Hepatocyte (in vitro differentiated cells): ENCODE data around the gene PSEN1. TPM values are rescaled to one million over a fixed set of nuclear protein-coding genes. Genes with fewer than 3 reads are reported as not detected.

Experiments
- DNase-seq: peaks from one replicate; pipeline ENCODE4 v3.0.0-alpha.2; 2016; ENCODE audit warnings: low spot score
- H2AFZ ChIP-seq: fragments of 200-600 bp; sonication (generic); 2 replicates; pipeline ENCODE4 v1.6.0; 2016; ENCODE audit warnings: antibody characterized with exemption, mild to moderate bottlenecking
- H3K27ac ChIP-seq: fragments of 200-600 bp; sonication (generic); 2 replicates; pipeline ENCODE4 v1.5.1; 2016; ENCODE audit warnings: mild to moderate bottlenecking
- H3K27me3 ChIP-seq: fragments of 200-600 bp; sonication (generic); 2 replicates; pipeline ENCODE4 v1.6.1; 2016
- H3K36me3 ChIP-seq: fragments of 200-600 bp; sonication (generic); replicated peaks from 2 replicates; pipeline ENCODE4 v1.5.1; 2016; ENCODE audit warnings: low read depth; ENCODE audit not compliant: insufficient read depth
- H3K4me1 ChIP-seq: fragments of 200-600 bp; sonication (generic); 2 replicates; pipeline ENCODE4 v1.5.1; 2016; ENCODE audit warnings: mild to moderate bottlenecking, moderate library complexity; ENCODE audit not compliant: insufficient read depth
- H3K4me2 ChIP-seq: fragments of 200-600 bp; sonication (generic); 2 replicates; pipeline ENCODE4 v1.6.0; 2016
- H3K4me3 ChIP-seq: fragments of 200-600 bp; sonication (generic); 2 replicates; pipeline ENCODE4 v1.5.1; 2016; ENCODE audit warnings: mild to moderate bottlenecking
- H3K79me2 ChIP-seq: fragments of 200-600 bp; sonication (generic); 2 replicates; pipeline ENCODE4 v1.6.0; 2017; ENCODE audit warnings: mild to moderate bottlenecking
- H3K9me2 ChIP-seq: fragments of 200-600 bp; sonication (generic); replicated peaks from 2 replicates; pipeline ENCODE4 v1.6.0; 2017; ENCODE audit warnings: mild to moderate bottlenecking; ENCODE audit not compliant: insufficient read depth
- H3K9me3 ChIP-seq: fragments of 200-600 bp; sonication (generic); 2 replicates; pipeline ENCODE4 v1.5.1; 2016; ENCODE audit warnings: low read depth, mild to moderate bottlenecking
- H4K20me1 ChIP-seq: fragments of 200-600 bp; sonication (generic); 2 replicates; pipeline ENCODE4 v1.6.0; 2016; ENCODE audit warnings: mild to moderate bottlenecking; ENCODE audit not compliant: insufficient read depth, poor library complexity, severe bottlenecking
- EZH2 ChIP-seq: fragments of 200-600 bp; sonication (generic); IDR thresholded peaks from 2 replicates; pipeline ENCODE4 v1.6.1; 2016; ENCODE audit warnings: antibody characterized with exemption, mild to moderate bottlenecking, borderline replicate concordance
- EZH2phosphoT487 ChIP-seq: fragments of 200-600 bp; sonication (generic); IDR thresholded peaks from one replicate; pipeline ENCODE4 v1.6.1; 2018; ENCODE audit warnings: antibody characterized with exemption, mild to moderate bottlenecking, low read depth, moderate library complexity; ENCODE audit not compliant: unreplicated experiment, severe bottlenecking
- WGBS: methylation state at CpG from one replicate; pipeline ENCODE4 v1.1.6; 2016; ENCODE audit warnings: low lambda C conversion rate; ENCODE audit errors: missing lambda C conversion rate; 5-methylcytosine and 5-hydroxymethylcytosine counted together
- polyA plus RNA-seq: library from polyadenylated mRNA; unstranded; fragments of >200 nt; fragmentation: Nextera tagmentation; extraction: Ambion mirVana; gene quantifications from 2 replicates; pipeline ENCODE4 v1.2.1, GENCODE V29; 2016
- total RNA-seq: library from RNA; depleted of rRNA; stranded (reverse); fragments of >200 nt; gene quantifications from 2 replicates; pipeline ENCODE4 v1.2.3, GENCODE V29; 2014
- TF ChIP-seq, protein P1 (sequence below): fragments of 200-600 bp; sonication (generic); IDR thresholded peaks from 2 replicates; pipeline ENCODE4 v1.5.1; 2016; ENCODE audit warnings: antibody characterized with exemption, mild to moderate bottlenecking; ENCODE audit not compliant: poor library complexity

The PSEN1 gene
- total and polyA plus RNA-seq, 2 experiments from 2014 or later, result 65.6 to 71.6 TPM

DNA sequence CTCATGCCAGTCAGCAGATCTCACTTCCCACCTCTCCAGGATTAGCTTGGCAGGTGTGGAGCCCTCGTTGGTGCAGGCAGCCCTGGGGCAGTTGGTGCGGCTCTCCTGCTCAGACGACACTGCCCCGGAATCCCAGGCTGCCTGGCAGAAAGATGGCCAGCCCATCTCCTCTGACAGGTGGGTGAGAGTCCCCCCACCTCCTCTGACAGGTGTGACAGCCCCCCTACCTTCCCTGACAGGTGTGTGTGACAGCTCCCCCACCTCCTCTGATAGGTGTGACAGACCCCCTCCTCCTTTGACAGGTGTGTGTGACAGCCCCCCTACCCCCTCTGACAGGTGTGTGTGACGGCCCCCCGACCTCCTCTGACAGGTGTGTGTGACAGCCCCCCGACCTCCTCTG, 127.3 kb downstream of the PSEN1 start:
- H3K27me3 ChIP-seq, result no peaks in the 10 kb centered on the region
- H3K9me2 ChIP-seq, result no peaks in the 10 kb centered on the region
- TF ChIP-seq EZH2, result no peak
- TF ChIP-seq, protein P1, sequence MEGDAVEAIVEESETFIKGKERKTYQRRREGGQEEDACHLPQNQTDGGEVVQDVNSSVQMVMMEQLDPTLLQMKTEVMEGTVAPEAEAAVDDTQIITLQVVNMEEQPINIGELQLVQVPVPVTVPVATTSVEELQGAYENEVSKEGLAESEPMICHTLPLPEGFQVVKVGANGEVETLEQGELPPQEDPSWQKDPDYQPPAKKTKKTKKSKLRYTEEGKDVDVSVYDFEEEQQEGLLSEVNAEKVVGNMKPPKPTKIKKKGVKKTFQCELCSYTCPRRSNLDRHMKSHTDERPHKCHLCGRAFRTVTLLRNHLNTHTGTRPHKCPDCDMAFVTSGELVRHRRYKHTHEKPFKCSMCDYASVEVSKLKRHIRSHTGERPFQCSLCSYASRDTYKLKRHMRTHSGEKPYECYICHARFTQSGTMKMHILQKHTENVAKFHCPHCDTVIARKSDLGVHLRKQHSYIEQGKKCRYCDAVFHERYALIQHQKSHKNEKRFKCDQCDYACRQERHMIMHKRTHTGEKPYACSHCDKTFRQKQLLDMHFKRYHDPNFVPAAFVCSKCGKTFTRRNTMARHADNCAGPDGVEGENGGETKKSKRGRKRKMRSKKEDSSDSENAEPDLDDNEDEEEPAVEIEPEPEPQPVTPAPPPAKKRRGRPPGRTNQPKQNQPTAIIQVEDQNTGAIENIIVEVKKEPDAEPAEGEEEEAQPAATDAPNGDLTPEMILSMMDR, result no peak
- TF ChIP-seq EZH2phosphoT487, result no peak
- WGBS, result 89% methylated on average over 7 of the region's 7 CpGs
- H3K4me1 ChIP-seq, result no peaks in the 10 kb centered on the region
- no peaks in the 10 kb centered on the region for H4K20me1 ChIP-seq
- no peak for DNase-seq
- H3K9me3 ChIP-seq, result no peaks in the 10 kb centered on the region
- no peak overlapping the region for H3K27ac ChIP-seq
- H3K36me3 ChIP-seq, result no peaks in the 10 kb centered on the region
- no peaks in the 10 kb centered on the region for H3K79me2 ChIP-seq
- H2AFZ ChIP-seq, result no peak overlapping the region
- no peak overlapping the region for H3K4me3 ChIP-seq
- no peak overlapping the region for H3K4me2 ChIP-seq

DNA sequence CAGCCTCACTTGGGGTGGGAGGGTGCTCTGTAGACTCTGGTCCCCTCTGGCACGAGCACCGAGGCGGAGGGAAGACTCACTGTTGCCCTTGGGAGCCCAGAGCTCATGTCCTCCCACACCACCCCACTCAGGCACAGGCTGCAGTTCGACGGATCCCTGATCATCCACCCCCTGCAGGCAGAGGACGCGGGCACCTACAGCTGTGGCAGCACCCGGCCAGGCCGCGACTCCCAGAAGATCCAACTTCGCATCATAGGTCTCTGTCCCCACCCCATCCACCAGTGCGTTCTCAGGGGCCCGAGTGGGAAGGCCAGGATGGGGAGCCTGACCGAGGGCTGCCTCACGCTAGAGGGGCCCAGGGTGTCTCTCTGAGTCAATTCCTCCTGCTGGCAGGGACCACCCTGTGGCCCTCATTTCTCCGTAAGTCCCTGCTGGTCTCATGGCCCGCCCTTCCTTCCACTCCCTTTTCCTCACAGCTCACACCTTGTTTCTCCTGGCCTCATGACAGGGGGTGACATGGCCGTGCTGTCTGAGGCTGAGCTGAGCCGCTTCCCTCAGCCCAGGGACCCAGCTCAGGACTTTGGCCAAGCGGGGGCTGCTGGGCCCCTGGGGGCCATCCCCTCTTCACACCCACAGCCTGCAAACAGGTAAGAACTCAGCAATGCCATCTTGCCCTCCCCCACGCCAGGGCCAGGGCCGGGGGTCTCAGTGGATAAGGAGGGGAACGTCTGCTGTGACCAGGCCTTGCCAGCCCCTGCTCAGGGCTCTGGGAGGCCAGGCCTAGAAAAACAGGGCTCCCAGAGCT, 128.0 kb downstream of the PSEN1 start:
- Histone ChIP-seq H3K9me2 (no peaks in the 10 kb centered on the region), H3K27ac (no peak overlapping the region), H3K4me2 (no peak overlapping the region), H2AFZ (no peak overlapping the region), H3K79me2 (no peaks in the 10 kb centered on the region), H3K27me3 (no peaks in the 10 kb centered on the region), H4K20me1 (no peaks in the 10 kb centered on the region), H3K4me1 (no peaks in the 10 kb centered on the region), H3K9me3 (no peaks in the 10 kb centered on the region), H3K4me3 (no peak overlapping the region), H3K36me3 (no peaks in the 10 kb centered on the region)
- WGBS, result 93% methylated on average over 23 of the region's 23 CpGs
- TF ChIP-seq, protein P1, result no peak
- TF ChIP-seq EZH2 (no peak), EZH2phosphoT487 (no peak)
- no peak for DNase-seq

DNA sequence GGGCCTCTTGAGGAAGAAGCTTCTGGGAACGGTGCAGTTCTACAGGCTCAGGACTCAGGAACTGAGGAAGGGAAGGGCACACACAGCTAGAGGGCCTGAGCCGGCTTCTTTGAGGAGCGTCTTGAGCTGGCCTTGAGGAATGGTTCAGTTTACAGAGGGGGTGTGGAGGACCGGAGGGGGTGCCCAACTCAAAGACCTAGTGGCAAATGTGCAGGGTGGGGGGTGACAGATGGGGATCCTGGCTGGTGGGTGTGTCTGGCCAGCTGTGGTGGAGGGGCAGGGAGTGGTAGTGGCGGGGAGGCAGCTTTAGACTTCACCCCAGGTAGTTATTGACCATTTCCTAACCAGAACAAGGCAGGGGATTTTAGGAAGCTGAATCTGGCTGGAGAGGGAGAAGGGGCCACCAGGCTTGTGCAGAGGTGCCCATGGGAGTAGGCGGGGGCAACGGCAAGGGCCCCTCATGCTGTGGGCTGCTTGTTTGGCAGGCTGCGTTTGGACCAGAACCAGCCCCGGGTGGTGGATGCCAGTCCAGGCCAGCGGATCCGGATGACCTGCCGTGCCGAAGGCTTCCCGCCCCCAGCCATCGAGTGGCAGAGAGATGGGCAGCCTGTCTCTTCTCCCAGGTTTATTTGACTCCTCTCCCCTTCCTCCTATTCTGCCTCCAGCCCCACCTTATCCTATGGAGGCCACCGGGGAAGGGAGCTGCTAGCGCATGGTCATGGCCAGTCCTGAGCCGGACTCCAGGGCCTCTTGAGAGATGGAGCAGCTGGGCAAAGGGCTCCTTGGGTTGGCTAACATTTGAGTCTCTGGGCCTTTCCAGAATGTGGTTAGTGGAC, 128.8 kb downstream of the PSEN1 start:
- WGBS, result 89% methylated on average over 18 of the region's 18 CpGs
- H3K27me3 ChIP-seq, result no peaks in the 10 kb centered on the region
- DNase-seq, result no peak
- H3K79me2 ChIP-seq, result no peaks in the 10 kb centered on the region
- H3K36me3 ChIP-seq, result no peaks in the 10 kb centered on the region
- no peak overlapping the region for H3K4me2 ChIP-seq
- no peak overlapping the region for H2AFZ ChIP-seq
- no peaks in the 10 kb centered on the region for H3K9me2 ChIP-seq
- H4K20me1 ChIP-seq, result no peaks in the 10 kb centered on the region
- TF ChIP-seq EZH2phosphoT487, result no peak
- TF ChIP-seq EZH2, result no peak
- TF ChIP-seq, protein P1, result no peak
- no peak overlapping the region for H3K4me3 ChIP-seq
- no peak overlapping the region for H3K27ac ChIP-seq
- no peaks in the 10 kb centered on the region for H3K9me3 ChIP-seq
- peaks cover 7% of the 10 kb centered on the region for H3K4me1 ChIP-seq
